Measurements from ENCODE around the gene ARHGDIB. TPM values are rescaled to one million over a fixed set of nuclear protein-coding genes. Genes with fewer than 3 reads are reported as not detected.

ARHGDIB gene
- total RNA-seq, 2 donors from 2014 or later = 0.66 to 0.95 TPM

- Mint-ChIP-seq H3K27ac (no peak overlapping the region), H3K36me3 (ENCODE audit: low read depth) (no peaks in the 10 kb centered on the region), H3K9me3 (no peaks in the 10 kb centered on the region), H3K4me3 (no peak overlapping the region), H3K4me1 (peaks cover 9% of the 10 kb centered on the region), H3K27me3 (ENCODE audit: insufficient read depth) (no peaks in the 10 kb centered on the region)
- no peak overlapping the region for H3K4me3 ChIP-seq (ENCODE audit: low read length)
- no peak for TF ChIP-seq CTCF (conservative IDR thresholded peaks at IDR 0.05)
- no peaks in the 10 kb centered on the region for H3K4me1 ChIP-seq (ENCODE audit: control insufficient read depth, insufficient read depth, low read length)
- WGBS, 2 experiments (ENCODE audit: insufficient coverage in 1 of 2, insufficient read length in 1 of 2) = 95% methylated on average over 4 to 10 of the region's 10 CpGs
- H3K36me3 ChIP-seq (ENCODE audit: control insufficient read depth, insufficient read depth, low read length) = no peaks in the 10 kb centered on the region
- H3K9ac ChIP-seq (ENCODE audit: extremely low read depth, low read length, poor library complexity, severe bottlenecking) = no peak overlapping the region
- H3K9me3 ChIP-seq (ENCODE audit: control insufficient read depth, low read length) = no peaks in the 10 kb centered on the region
- H3K27me3 ChIP-seq (ENCODE audit: control insufficient read depth, insufficient read depth, low read length, poor library complexity, severe bottlenecking) = no peaks in the 10 kb centered on the region
- DNase-seq = no peak
- H3K27ac ChIP-seq (ENCODE audit: low read depth, low read length) = no peak overlapping the region
These were observed 2.3 kb downstream of the ARHGDIB start for GRCh38 chr12:14959126-14959440.

- Histone ChIP-seq H3K27ac (ENCODE audit: low read depth, low read length) (no peak overlapping the region), H3K9ac (ENCODE audit: extremely low read depth, low read length, poor library complexity, severe bottlenecking) (no peak overlapping the region), H3K36me3 (ENCODE audit: control insufficient read depth, insufficient read depth, low read length) (no peaks in the 10 kb centered on the region), H3K9me3 (ENCODE audit: control insufficient read depth, low read length) (no peaks in the 10 kb centered on the region), H3K4me3 (ENCODE audit: low read length) (no peak overlapping the region), H3K4me1 (ENCODE audit: control insufficient read depth, insufficient read depth, low read length) (no peaks in the 10 kb centered on the region), H3K27me3 (ENCODE audit: control insufficient read depth, insufficient read depth, low read length, poor library complexity, severe bottlenecking) (no peaks in the 10 kb centered on the region)
- no peak for DNase-seq
- 90 to 93% methylated on average over 10 to 11 of the region's 11 CpGs for WGBS, 2 experiments (ENCODE audit: insufficient coverage in 1 of 2, insufficient read length in 1 of 2)
- no peaks in the 10 kb centered on the region for H3K36me3 Mint-ChIP-seq (ENCODE audit: low read depth)
- TF ChIP-seq CTCF (conservative IDR thresholded peaks at IDR 0.05) = no peak
- H3K4me1 Mint-ChIP-seq = peaks cover 9% of the 10 kb centered on the region
- no peaks in the 10 kb centered on the region for H3K9me3 Mint-ChIP-seq
- H3K27ac Mint-ChIP-seq = no peak overlapping the region
- no peak overlapping the region for H3K4me3 Mint-ChIP-seq
- no peaks in the 10 kb centered on the region for H3K27me3 Mint-ChIP-seq (ENCODE audit: insufficient read depth)
These were observed 2.9 kb downstream of the ARHGDIB start for GRCh38 chr12:14958361-14959125.

GRCh38 chr12:14957551-14958168, 3.7 kb downstream of the ARHGDIB start:
- H3K27ac Mint-ChIP-seq = no peak overlapping the region
- no peaks in the 10 kb centered on the region for H3K4me1 ChIP-seq (ENCODE audit: control insufficient read depth, insufficient read depth, low read length)
- 93 to 94% methylated on average over 5 of the region's 5 CpGs for WGBS, 2 experiments (ENCODE audit: insufficient coverage in 1 of 2, insufficient read length in 1 of 2)
- H3K9me3 ChIP-seq (ENCODE audit: control insufficient read depth, low read length) = no peaks in the 10 kb centered on the region
- H3K27me3 Mint-ChIP-seq (ENCODE audit: insufficient read depth) = no peaks in the 10 kb centered on the region
- H3K4me1 Mint-ChIP-seq = peaks cover 9% of the 10 kb centered on the region
- no peaks in the 10 kb centered on the region for H3K9me3 Mint-ChIP-seq
- no peak overlapping the region for H3K4me3 ChIP-seq (ENCODE audit: low read length)
- no peaks in the 10 kb centered on the region for H3K36me3 ChIP-seq (ENCODE audit: control insufficient read depth, insufficient read depth, low read length)
- no peaks in the 10 kb centered on the region for H3K27me3 ChIP-seq (ENCODE audit: control insufficient read depth, insufficient read depth, low read length, poor library complexity, severe bottlenecking)
- TF ChIP-seq CTCF (conservative IDR thresholded peaks at IDR 0.05) = no peak
- no peak overlapping the region for H3K4me3 Mint-ChIP-seq
- no peaks in the 10 kb centered on the region for H3K36me3 Mint-ChIP-seq (ENCODE audit: low read depth)
- H3K27ac ChIP-seq (ENCODE audit: low read depth, low read length) = no peak overlapping the region
- DNase-seq = no peak
- no peak overlapping the region for H3K9ac ChIP-seq (ENCODE audit: extremely low read depth, low read length, poor library complexity, severe bottlenecking)

Measured in endodermal cell (in vitro differentiated cells).